Stimulated activated CD8-positive, alpha-beta memory T cell treated with anti-CD3 and anti-CD28 coated beads, Interleukin-4, amount 100 ng/mL, for 4 hours (primary cell): ENCODE results near the gene USP32.
"Not testable (repeated sequence)": the region's sequence is repeated elsewhere in the genome, so short reads cannot be mapped to it uniquely, and the experiment has no call there.

ENCODE experiments used
- DNase-seq, 2 donors: peaks; one replicate each; pipeline ENCODE4 v3.0.0-alpha.2; 2020; ENCODE audit warnings: low read depth in 2 of 2, low spot score in 1 of 2

The USP32 gene

GRCh38 chr17:60335289-60335688 is 56.6 kb downstream of the USP32 start:
- no peak for DNase-seq

DNA sequence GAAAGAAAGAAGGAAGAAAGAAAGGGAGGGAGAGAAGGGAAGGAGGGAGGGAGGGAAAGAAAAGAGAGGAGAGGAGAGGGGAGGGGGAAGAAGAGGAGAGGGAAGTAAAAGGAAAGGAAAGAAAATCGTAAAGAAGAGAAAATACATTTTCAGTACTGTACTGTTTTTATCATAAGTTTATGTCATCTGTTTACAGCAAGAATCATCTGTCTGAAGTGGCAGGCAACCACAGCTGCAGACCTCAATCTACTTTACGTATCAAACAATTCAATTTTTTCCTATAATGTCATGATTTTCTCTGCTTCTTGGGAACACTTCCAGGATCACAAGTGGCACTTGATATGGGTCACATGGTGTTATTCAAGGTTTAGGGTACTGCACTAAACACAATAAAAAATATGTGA is 58.3 kb downstream of the USP32 start:
- no peak for DNase-seq

- not testable (repeated sequence) for DNase-seq
Measured at GRCh38 chr17:60333072-60333471, 58.9 kb downstream of the USP32 start.

GRCh38 chr17:60332574-60332973 is 59.4 kb downstream of the USP32 start:
- no peak for DNase-seq

- DNase-seq = no peak
Measured at GRCh38 chr17:60330731-60331130, 61.2 kb downstream of the USP32 start.

DNA sequence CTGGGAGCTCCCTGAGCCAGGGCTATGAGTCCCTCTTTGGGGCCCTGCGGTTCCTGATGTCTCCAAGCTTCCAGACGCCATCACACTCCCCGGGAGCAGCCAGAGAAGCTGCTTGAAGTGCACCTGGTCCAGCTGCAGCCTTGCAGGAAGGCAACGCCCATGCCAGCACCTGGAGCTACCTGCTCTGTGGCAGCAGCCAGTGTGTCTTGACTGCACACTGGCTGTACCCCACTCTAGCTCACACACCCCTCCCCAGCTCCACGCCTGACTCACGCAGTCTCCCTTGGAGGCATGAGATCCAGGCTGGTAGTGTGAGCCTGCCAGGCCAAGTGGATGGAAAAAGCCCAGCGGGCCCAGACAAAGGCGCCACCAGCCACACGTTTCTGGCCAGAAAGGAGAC is 63.3 kb downstream of the USP32 start:
- DNase-seq = no peak

GRCh38 chr17:60327901-60328273 is 64.0 kb downstream of the USP32 start:
- DNase-seq = no peak

DNA sequence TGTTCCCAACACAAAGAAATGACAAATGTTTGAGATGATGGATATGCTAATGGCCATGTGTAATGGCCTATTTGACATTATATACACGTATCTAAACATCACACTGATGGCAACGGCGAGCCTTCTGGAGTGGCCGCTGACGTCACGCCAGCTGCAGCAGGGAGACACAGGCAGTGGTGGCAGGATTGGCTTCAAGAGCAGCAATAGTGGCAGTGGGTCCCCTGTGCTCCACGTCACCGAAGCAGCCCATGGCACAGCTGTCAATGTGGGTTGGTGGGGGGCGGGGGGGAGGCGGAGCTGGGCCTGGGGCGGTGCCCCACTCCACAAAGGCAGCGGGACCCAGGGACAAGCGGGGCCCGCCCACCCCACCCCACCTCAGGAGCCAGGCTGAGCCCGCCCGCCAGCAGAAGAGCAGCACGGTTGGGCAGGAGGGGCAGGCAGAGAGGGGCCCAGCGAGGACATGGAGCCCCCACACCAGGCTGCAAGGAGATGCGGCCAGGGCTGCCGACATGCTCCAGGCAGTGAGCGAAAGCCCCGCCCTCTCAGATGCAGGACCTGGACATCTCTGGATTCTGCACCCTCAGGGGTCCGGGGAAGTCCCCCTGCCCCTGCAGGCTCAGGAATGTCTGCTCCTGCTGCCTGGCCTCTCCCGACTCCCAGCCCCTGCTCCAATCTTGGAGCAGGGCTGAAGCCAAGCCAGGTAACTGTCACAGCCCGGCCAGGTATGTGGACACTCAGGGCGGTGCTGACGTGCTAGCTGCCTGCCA is 64.6 kb downstream of the USP32 start:
- no peak for DNase-seq

GRCh38 chr17:60326702-60327101 is 65.2 kb downstream of the USP32 start:
- DNase-seq = no peak

- no peak for DNase-seq
Measured at GRCh38 chr17:60325730-60326524, 66.0 kb downstream of the USP32 start.

GRCh38 chr17:60323754-60324153 is 68.2 kb downstream of the USP32 start:
- DNase-seq = no peak

- no peak for DNase-seq
Measured at GRCh38 chr17:60322056-60322387, 69.9 kb downstream of the USP32 start.

DNA sequence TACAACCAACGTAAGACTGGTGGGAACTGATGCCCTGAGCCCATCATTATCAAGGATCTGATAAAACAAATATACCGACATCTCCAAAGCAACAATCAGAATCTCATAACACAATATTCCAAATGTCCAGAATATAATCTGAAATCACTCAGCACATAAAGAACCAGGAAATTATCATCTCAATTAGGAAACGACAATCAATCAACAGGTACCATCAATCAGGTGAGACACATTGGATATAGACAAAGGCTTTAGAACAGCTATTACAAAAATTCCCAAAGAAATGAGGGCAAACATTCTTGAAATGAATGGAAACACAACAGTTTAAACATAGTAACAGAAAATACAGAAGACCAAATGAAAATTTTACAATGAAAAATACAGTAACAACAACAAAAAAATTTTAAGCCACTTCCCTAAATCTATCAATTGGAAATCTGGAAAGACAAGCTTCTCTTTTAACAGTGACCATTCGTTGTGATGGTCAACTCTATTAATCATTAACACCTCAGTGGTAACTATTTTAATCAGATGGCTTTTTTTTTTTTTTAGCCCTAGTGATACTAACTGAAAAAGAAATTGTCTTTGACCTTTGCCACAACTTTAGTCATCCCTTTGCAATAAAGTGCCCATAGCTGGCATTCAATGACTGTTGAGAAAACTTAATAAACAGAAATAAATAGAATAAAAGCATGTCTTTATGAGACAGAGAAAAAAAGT is 70.4 kb downstream of the USP32 start:
- no peak for DNase-seq

DNA sequence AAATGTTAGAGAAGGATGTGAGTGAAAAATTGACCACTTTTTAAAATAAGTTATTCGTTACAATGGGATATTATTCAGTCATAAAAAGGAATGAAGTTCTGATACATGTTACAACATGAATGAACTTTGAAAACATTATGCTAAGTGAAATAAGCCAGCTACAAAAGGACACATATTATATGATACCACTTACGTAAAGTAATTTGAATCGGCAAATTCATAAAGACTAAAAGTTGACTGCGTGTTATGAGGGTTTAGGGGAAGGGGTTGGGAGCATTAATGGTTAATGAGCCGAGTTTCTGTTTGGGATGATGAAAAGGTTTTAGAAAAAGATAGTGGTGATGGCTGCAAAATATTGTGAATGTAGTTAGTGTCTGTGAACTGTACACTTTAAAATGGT is 73.1 kb downstream of the USP32 start:
- DNase-seq = no peak

DNA sequence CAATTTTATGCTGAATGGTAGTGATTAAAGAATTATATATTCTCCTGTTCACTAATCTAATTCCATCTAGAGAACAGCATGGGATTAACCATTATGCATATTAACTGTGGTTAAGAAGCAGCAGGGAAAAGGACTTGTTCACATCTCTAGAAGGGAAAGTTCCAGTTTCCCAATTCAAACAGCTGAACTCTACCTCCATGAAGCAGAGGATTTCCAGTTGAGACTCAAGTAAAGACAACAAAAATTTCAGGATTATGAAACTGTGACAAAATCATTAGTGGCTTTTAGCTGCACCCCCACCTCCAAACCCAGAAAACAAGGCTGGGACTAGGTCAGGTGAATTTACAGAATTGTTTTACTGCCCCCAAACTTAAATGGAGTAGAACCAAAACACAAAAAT is 73.6 kb downstream of the USP32 start:
- no peak for DNase-seq

DNA sequence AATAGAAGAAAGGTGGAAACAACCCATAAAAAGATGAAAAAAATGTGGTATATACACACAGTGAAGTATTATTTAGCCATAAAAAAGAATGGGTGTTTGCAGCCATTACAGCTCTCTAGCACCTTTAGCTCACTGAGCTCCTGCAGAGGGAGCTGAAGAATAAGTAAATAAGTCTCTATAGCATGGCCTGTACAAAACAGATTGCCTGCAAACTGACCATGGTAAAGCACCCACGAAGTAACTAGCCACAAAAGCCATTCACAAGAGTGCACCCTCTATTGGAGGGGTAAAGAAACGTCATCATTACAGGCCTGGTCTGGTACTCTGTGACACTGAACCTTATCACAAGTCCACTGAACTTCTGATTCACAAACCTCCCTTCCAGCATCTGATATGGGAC is 76.3 kb downstream of the USP32 start:
- DNase-seq = no peak

GRCh38 chr17:60314900-60315299 is 77.0 kb downstream of the USP32 start:
- DNase-seq = not testable (repeated sequence)

- no peak for DNase-seq
Measured at GRCh38 chr17:60314423-60314822, 77.5 kb downstream of the USP32 start.

DNA sequence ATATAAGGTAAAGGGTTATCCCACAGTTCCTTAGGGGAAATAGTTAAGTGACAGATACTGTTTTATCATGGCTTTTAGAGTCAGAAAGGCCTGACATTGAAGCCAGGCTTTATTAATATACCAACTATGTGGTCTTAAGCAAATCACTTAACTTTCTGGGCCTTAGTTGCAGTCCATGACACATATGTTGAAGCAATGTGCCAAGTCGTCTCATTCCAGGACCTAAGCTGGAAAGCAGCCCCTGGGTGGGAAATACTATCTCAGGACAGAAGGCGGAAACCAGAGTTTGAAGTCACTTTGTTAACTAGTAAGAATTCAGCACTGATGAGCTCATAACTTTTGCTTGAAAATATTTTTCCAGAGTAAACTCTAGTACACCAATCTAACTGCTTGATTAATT is 80.0 kb downstream of the USP32 start:
- no peak for DNase-seq

DNA sequence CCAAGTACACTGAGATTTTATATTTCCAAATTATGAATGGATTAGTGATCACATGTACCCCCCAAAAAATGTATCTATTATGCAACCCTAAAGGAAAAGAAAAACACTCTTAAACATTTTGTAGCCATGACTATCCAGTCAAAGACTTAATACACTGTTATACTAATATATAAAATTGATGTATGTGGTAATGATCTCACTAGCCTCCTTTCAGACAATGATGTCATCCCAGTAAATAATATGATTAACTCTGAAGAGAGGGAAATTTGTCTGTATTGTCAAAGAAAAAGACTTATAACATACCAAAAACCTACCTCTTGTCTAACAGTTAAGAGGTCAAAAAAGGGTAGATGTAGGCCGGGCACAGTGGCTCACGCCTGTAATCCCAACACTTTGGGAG is 80.7 kb downstream of the USP32 start:
- DNase-seq = no peak

DNA sequence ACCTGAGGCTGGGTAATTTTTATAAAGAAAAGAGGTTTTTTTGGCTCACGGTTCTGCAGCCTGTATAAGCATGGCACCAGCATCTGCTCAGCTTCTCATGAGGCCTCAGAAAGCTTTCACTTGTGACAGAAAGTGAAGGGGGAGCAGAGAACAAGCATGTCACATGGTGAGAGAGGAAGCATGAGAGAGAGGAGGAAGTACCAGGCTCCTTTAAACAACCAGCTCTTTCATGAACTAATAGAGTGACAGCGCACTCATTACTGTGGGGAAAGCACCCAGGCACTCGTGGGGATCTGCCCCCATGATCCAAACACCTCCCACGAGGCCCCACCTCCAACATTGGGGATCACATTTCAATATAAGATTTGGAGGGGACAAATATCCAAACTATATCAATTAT is 86.8 kb downstream of the USP32 start:
- DNase-seq = no peak

GRCh38 chr17:60304502-60304901 is 87.4 kb downstream of the USP32 start:
- no peak for DNase-seq
